A673 (cell line): ENCODE results near the gene CNTN1.

ENCODE experiments used
- CTCF ChIP-seq: fragments of 300-800, 200-600 bp; sonication (generic); conservative IDR thresholded peaks from 2 replicates; pipeline ENCODE4 v1.5.1; 2017; ENCODE audit warnings: low read depth, mild to moderate bottlenecking, antibody characterized with exemption, low read length, moderate library complexity, mixed read lengths
- EZH2 ChIP-seq: fragments of 200-600 bp; sonication (generic); IDR thresholded peaks from 2 replicates; pipeline ENCODE4 v1.6.1; 2017; ENCODE audit warnings: borderline replicate concordance, low read depth, mild to moderate bottlenecking, mixed read lengths, antibody characterized with exemption, low read length; ENCODE audit not compliant: poor library complexity, severe bottlenecking

- TF ChIP-seq CTCF (no peak), EZH2 (no peak)
Observed at GRCh38 chr12:40793471-40793870, 101.2 kb downstream of the CNTN1 start.
